Sigmoid colon (tissue), 4 donors: ENCODE results near the gene CHRND.

Experiments used
- EP300 ChIP-seq, 4 donors: sonication (generic); formaldehyde crosslinking; IDR thresholded peaks; one replicate each; pipeline ENCODE4 v1.6.1; 2017; ENCODE audit warnings: antibody characterized with exemption in 4 of 4
- TF ChIP-seq, protein P1 (sequence below), 4 experiments: fragments of 450-650 bp in 3 of 4; fragments of 200-600 bp in 1 of 4; IDR thresholded peaks; one replicate each; pipeline ENCODE4 v1.5.1; 2016 to 2019; ENCODE audit warnings: antibody characterized with exemption in 4 of 4, mild to moderate bottlenecking in 3 of 4, moderate library complexity in 2 of 4

DNA sequence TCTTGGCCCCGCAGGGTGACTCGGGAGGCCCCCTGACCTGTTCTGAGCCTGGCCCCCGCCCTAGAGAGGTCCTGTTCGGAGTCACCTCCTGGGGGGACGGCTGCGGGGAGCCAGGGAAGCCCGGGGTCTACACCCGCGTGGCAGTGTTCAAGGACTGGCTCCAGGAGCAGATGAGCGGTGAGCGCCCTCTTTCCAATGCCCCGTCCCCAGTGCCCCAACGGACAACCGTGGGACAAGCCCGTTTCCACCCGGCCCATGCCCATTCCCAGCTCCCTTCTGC lies 2.6 kb upstream of the CHRND start:
- TF ChIP-seq EP300 (IDR thresholded peaks at IDR 0.05), result no peak
- TF ChIP-seq, protein P1, sequence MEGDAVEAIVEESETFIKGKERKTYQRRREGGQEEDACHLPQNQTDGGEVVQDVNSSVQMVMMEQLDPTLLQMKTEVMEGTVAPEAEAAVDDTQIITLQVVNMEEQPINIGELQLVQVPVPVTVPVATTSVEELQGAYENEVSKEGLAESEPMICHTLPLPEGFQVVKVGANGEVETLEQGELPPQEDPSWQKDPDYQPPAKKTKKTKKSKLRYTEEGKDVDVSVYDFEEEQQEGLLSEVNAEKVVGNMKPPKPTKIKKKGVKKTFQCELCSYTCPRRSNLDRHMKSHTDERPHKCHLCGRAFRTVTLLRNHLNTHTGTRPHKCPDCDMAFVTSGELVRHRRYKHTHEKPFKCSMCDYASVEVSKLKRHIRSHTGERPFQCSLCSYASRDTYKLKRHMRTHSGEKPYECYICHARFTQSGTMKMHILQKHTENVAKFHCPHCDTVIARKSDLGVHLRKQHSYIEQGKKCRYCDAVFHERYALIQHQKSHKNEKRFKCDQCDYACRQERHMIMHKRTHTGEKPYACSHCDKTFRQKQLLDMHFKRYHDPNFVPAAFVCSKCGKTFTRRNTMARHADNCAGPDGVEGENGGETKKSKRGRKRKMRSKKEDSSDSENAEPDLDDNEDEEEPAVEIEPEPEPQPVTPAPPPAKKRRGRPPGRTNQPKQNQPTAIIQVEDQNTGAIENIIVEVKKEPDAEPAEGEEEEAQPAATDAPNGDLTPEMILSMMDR (IDR thresholded peaks at IDR 0.05), result no peak
